ENCODE measurements around the gene LTBP1. TPM values are rescaled to one million over a fixed set of nuclear protein-coding genes. Genes with fewer than 3 reads are reported as not detected.

Gene LTBP1
- total RNA-seq, 2 experiments from 2014 or later: 0.37 to 0.50 TPM

- no peaks in the 10 kb centered on the region for H3K4me1 Mint-ChIP-seq
- DNase-seq: no peak
- no peak overlapping the region for H3K27ac Mint-ChIP-seq
- no peaks in the 10 kb centered on the region for H3K9me3 Mint-ChIP-seq (ENCODE audit: low read depth)
- H3K4me3 Mint-ChIP-seq: no peak overlapping the region
- no peaks in the 10 kb centered on the region for H3K36me3 Mint-ChIP-seq
- CTCF ChIA-PET: no interaction called here
- ATAC-seq: no peak
- H3K27me3 Mint-ChIP-seq: peaks cover 34% of the 10 kb centered on the region
These were observed 182.7 kb downstream of the LTBP1 start for GRCh38 chr2:33129263-33130053.

- ATAC-seq (no peak), DNase-seq (no peak)
- H3K4me3 Mint-ChIP-seq: no peak overlapping the region
- H3K4me1 Mint-ChIP-seq: no peaks in the 10 kb centered on the region
- no peaks in the 10 kb centered on the region for H3K9me3 Mint-ChIP-seq (ENCODE audit: low read depth)
- CTCF ChIA-PET: no interaction called here
- peaks cover 37% of the 10 kb centered on the region for H3K27me3 Mint-ChIP-seq
- no peak overlapping the region for H3K27ac Mint-ChIP-seq
- H3K36me3 Mint-ChIP-seq: no peaks in the 10 kb centered on the region
These were observed 183.3 kb downstream of the LTBP1 start for GRCh38 chr2:33130054-33130447.

GRCh38 chr2:33130544-33130943 lies 183.8 kb downstream of the LTBP1 start:
- H3K4me1 Mint-ChIP-seq: no peaks in the 10 kb centered on the region
- H3K4me3 Mint-ChIP-seq: no peak overlapping the region
- no peaks in the 10 kb centered on the region for H3K36me3 Mint-ChIP-seq
- no peaks in the 10 kb centered on the region for H3K9me3 Mint-ChIP-seq (ENCODE audit: low read depth)
- DNase-seq (no peak), ATAC-seq (no peak)
- CTCF ChIA-PET: no interaction called here
- H3K27me3 Mint-ChIP-seq: peaks cover 40% of the 10 kb centered on the region
- no peak overlapping the region for H3K27ac Mint-ChIP-seq

GRCh38 chr2:33131111-33131510 lies 184.4 kb downstream of the LTBP1 start:
- peaks cover 44% of the 10 kb centered on the region for H3K27me3 Mint-ChIP-seq
- H3K27ac Mint-ChIP-seq: no peak overlapping the region
- H3K9me3 Mint-ChIP-seq (ENCODE audit: low read depth): no peaks in the 10 kb centered on the region
- H3K4me3 Mint-ChIP-seq: no peak overlapping the region
- CTCF ChIA-PET: no interaction called here
- no peak for DNase-seq
- H3K4me1 Mint-ChIP-seq: no peaks in the 10 kb centered on the region
- no peak for ATAC-seq
- no peaks in the 10 kb centered on the region for H3K36me3 Mint-ChIP-seq

- ATAC-seq (no peak), DNase-seq (no peak)
- CTCF ChIA-PET: no interaction called here
- Mint-ChIP-seq H3K4me1 (peaks cover 3% of the 10 kb centered on the region), H3K9me3 (ENCODE audit: low read depth) (no peaks in the 10 kb centered on the region), H3K27me3 (peaks cover 48% of the 10 kb centered on the region), H3K4me3 (no peak overlapping the region), H3K36me3 (no peaks in the 10 kb centered on the region), H3K27ac (no peak overlapping the region)
These were observed 185.0 kb downstream of the LTBP1 start for GRCh38 chr2:33131749-33132148.

GRCh38 chr2:33133454-33133952 lies 186.8 kb downstream of the LTBP1 start:
- peaks cover 42% of the 10 kb centered on the region for H3K27me3 Mint-ChIP-seq
- CTCF ChIA-PET: no interaction called here
- ATAC-seq (no peak), DNase-seq (no peak)
- H3K4me1 Mint-ChIP-seq: peaks cover 3% of the 10 kb centered on the region
- no peak overlapping the region for H3K27ac Mint-ChIP-seq
- H3K36me3 Mint-ChIP-seq: no peaks in the 10 kb centered on the region
- H3K9me3 Mint-ChIP-seq (ENCODE audit: low read depth): no peaks in the 10 kb centered on the region
- no peak overlapping the region for H3K4me3 Mint-ChIP-seq

- H3K4me1 Mint-ChIP-seq: peaks cover 3% of the 10 kb centered on the region
- CTCF ChIA-PET: no interaction called here
- H3K4me3 Mint-ChIP-seq: no peak overlapping the region
- no peaks in the 10 kb centered on the region for H3K9me3 Mint-ChIP-seq (ENCODE audit: low read depth)
- H3K27me3 Mint-ChIP-seq: peaks cover 39% of the 10 kb centered on the region
- no peaks in the 10 kb centered on the region for H3K36me3 Mint-ChIP-seq
- ATAC-seq (no peak), DNase-seq (no peak)
- no peak overlapping the region for H3K27ac Mint-ChIP-seq
These were observed 187.5 kb downstream of the LTBP1 start for GRCh38 chr2:33134086-33134771.

GRCh38 chr2:33134791-33135560 lies 188.2 kb downstream of the LTBP1 start:
- Mint-ChIP-seq H3K4me3 (no peak overlapping the region), H3K27ac (no peak overlapping the region), H3K27me3 (peaks cover 40% of the 10 kb centered on the region), H3K36me3 (no peaks in the 10 kb centered on the region), H3K4me1 (peaks cover 3% of the 10 kb centered on the region), H3K9me3 (ENCODE audit: low read depth) (no peaks in the 10 kb centered on the region)
- ATAC-seq (no peak), DNase-seq (no peak)
- CTCF ChIA-PET: no interaction called here

- no peak overlapping the region for H3K27ac Mint-ChIP-seq
- H3K36me3 Mint-ChIP-seq: no peaks in the 10 kb centered on the region
- peaks cover 36% of the 10 kb centered on the region for H3K27me3 Mint-ChIP-seq
- H3K4me3 Mint-ChIP-seq: no peak overlapping the region
- DNase-seq: no peak
- no peak for ATAC-seq
- CTCF ChIA-PET: no interaction called here
- H3K4me1 Mint-ChIP-seq: peaks cover 3% of the 10 kb centered on the region
- H3K9me3 Mint-ChIP-seq (ENCODE audit: low read depth): no peaks in the 10 kb centered on the region
These were observed 188.9 kb downstream of the LTBP1 start for GRCh38 chr2:33135645-33136044.

GRCh38 chr2:33136056-33136455 lies 189.3 kb downstream of the LTBP1 start:
- DNase-seq: no peak
- Mint-ChIP-seq H3K9me3 (ENCODE audit: low read depth) (no peaks in the 10 kb centered on the region), H3K27ac (no peak overlapping the region), H3K4me1 (peaks cover 3% of the 10 kb centered on the region), H3K36me3 (no peaks in the 10 kb centered on the region), H3K4me3 (no peak overlapping the region), H3K27me3 (peaks cover 34% of the 10 kb centered on the region)
- ATAC-seq: no peak
- CTCF ChIA-PET: no interaction called here

- Mint-ChIP-seq H3K27me3 (peaks cover 30% of the 10 kb centered on the region), H3K4me1 (peaks cover 3% of the 10 kb centered on the region), H3K9me3 (ENCODE audit: low read depth) (no peaks in the 10 kb centered on the region), H3K27ac (no peak overlapping the region), H3K4me3 (no peak overlapping the region), H3K36me3 (no peaks in the 10 kb centered on the region)
- CTCF ChIA-PET: no interaction called here
- DNase-seq (no peak), ATAC-seq (no peak)
These were observed 189.8 kb downstream of the LTBP1 start for GRCh38 chr2:33136566-33136965.

- no peaks in the 10 kb centered on the region for H3K9me3 Mint-ChIP-seq (ENCODE audit: low read depth)
These were observed 190.6 kb downstream of the LTBP1 start for GRCh38 chr2:33137331-33137730.

GRCh38 chr2:33139949-33140348 lies 193.2 kb downstream of the LTBP1 start:
- Mint-ChIP-seq H3K27me3 (peaks cover 17% of the 10 kb centered on the region), H3K36me3 (no peaks in the 10 kb centered on the region), H3K9me3 (ENCODE audit: low read depth) (no peaks in the 10 kb centered on the region), H3K4me1 (peaks cover 3% of the 10 kb centered on the region), H3K4me3 (no peak overlapping the region), H3K27ac (no peak overlapping the region)
- no peak for ATAC-seq
- no peak for DNase-seq
- CTCF ChIA-PET: no interaction called here

More at GRCh38 chr2:33137331-33137730, 190.6 kb downstream of the LTBP1 start:
- no peak overlapping the region for H3K27ac Mint-ChIP-seq
- no peaks in the 10 kb centered on the region for H3K36me3 Mint-ChIP-seq
- peaks cover 28% of the 10 kb centered on the region for H3K27me3 Mint-ChIP-seq
- CTCF ChIA-PET: no interaction called here
- no peak for ATAC-seq
- no peak for DNase-seq
- H3K4me1 Mint-ChIP-seq: peaks cover 3% of the 10 kb centered on the region
- no peak overlapping the region for H3K4me3 Mint-ChIP-seq
